Mucosa of descending colon (tissue), 3 donors: ENCODE measurements around the gene BPIFB4. TPM values are rescaled to one million over a fixed set of nuclear protein-coding genes. Genes with fewer than 3 reads are reported as not detected.

ENCODE experiments used
- ATAC-seq: fragments of 200-7000 bp; cut with Tn5 transposase; one replicate; pipeline ENCODE4 v1.9.1; 2020; ENCODE audit warnings: mild to moderate bottlenecking, moderate library complexity
- DNase-seq, 3 donors: peaks; one replicate each; pipeline ENCODE4 v3.0.0-alpha.2; 2020
- H3K36me3 ChIP-seq: fragments of 200-600 bp; one replicate; pipeline ENCODE4 v1.8.0; 2021; ENCODE audit warnings: low read depth, mild to moderate bottlenecking
- H3K4me1 ChIP-seq: fragments of 200-600 bp; one replicate; pipeline ENCODE4 v1.8.0; 2021; ENCODE audit warnings: low read depth, mild to moderate bottlenecking
- H3K4me3 ChIP-seq: fragments of 200-600 bp; one replicate; pipeline ENCODE4 v1.8.0; 2021; ENCODE audit warnings: mild to moderate bottlenecking
- H3K9me3 ChIP-seq: fragments of 200-600 bp; one replicate; pipeline ENCODE4 v1.8.0; 2021; ENCODE audit warnings: mild to moderate bottlenecking
- intact Hi-C, 2 donors: fragments of 100-400 bp; cut with DNase I in 1 of 2; cut with micrococcal nuclease in 1 of 2; formaldehyde crosslinking; loops; one replicate each; pipeline versions ENCODE4 v1.11.0 to v1.11.1; 2022; cut with DNase I, micrococcal nuclease
- long read RNA-seq, 2 donors: library from polyadenylated mRNA; unstranded; transcript quantifications; one replicate each; pipeline ENCODE4 v2.0.0, GENCODE V29; 2019 to 2021
- total RNA-seq, 3 donors: library from RNA; stranded (reverse); fragmentation: NEBNext Ultra II Directional in 2 of 3; extraction: Animal tissue kit (Norgen Biotek cat#: 25700) in 2 of 3; gene quantifications; one replicate each; pipeline versions ENCODE4 v1.2.1 to v1.2.4, GENCODE V29; 2021 to 2023
- TF ChIP-seq, protein P1 (sequence below): fragments of 200-600 bp; IDR thresholded peaks from one replicate; pipeline ENCODE4 v1.8.0; 2022; ENCODE audit warnings: antibody characterized with exemption, mild to moderate bottlenecking
- donor health status: DM: no; HTN: no; CAD: no; lungs with moderate emphysema.
- donor health status: DM: no; HTN: no; CAD: no.
- donor health status: DM: no; HTN: yes; CAD: no.

The BPIFB4 gene
- not detected for total RNA-seq
- long read RNA-seq, donor 1: 0 reads
- long read RNA-seq, donor 2: 0 reads

DNA sequence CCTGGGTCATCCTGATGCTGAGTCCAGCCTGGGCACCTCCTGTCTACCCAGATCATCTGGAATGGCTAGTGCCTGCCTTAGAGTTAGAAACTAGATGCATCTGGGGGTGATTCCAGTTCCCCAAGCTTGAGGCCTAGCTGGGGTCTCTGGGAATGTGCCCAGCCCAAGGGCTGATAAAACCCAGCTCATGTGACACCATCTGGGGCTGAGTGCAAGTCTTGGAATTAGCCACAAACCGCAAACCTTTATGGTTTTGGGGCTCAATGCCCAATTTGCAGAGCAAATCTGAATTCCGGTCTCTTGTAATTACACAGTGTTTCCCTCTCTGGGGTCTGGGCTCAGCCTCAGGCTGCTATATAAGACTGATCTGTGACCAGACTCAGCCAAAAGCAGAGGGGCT is at the start of gene BPIFB4:
Gene BPIFB4, plus strand, starts transcription at position 385 of the 400 bp plus-strand sequence. CDS start 1,884 bp downstream, outside the sequence.
- H3K9me3 ChIP-seq: no peaks in the 10 kb centered on the region
- TF ChIP-seq, protein P1, sequence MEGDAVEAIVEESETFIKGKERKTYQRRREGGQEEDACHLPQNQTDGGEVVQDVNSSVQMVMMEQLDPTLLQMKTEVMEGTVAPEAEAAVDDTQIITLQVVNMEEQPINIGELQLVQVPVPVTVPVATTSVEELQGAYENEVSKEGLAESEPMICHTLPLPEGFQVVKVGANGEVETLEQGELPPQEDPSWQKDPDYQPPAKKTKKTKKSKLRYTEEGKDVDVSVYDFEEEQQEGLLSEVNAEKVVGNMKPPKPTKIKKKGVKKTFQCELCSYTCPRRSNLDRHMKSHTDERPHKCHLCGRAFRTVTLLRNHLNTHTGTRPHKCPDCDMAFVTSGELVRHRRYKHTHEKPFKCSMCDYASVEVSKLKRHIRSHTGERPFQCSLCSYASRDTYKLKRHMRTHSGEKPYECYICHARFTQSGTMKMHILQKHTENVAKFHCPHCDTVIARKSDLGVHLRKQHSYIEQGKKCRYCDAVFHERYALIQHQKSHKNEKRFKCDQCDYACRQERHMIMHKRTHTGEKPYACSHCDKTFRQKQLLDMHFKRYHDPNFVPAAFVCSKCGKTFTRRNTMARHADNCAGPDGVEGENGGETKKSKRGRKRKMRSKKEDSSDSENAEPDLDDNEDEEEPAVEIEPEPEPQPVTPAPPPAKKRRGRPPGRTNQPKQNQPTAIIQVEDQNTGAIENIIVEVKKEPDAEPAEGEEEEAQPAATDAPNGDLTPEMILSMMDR: no peak
- no peak within 1 kb of the TSS for H3K4me3 ChIP-seq
- intact Hi-C loops: no loop called here
- DNase-seq (no peak), ATAC-seq (no peak)
- no peaks in the 10 kb centered on the region for H3K36me3 ChIP-seq
- no peaks in the 10 kb centered on the region for H3K4me1 ChIP-seq

DNA sequence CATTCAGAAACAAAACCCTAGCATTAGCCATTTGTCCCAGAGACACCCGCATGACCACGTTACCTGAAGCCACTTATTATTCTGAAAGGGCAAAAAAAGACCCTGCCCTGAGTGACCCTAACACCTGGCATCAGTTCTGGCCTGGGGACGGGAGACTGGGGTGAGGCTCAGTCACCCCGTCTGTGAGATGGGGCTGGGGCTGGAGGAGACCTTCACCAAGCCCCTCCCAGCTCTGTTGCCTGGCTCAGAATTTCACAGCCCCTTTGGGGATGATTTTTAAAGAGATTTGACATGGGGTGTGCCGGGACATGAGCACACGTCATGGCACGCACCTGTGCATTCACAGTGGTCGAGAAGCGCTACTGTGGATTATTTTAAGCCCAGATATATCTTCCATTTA is 49.4 kb upstream of the BPIFB4 start:
- Histone ChIP-seq H3K4me1 (no peaks in the 10 kb centered on the region), H3K36me3 (no peaks in the 10 kb centered on the region), H3K9me3 (no peaks in the 10 kb centered on the region), H3K4me3 (no peak overlapping the region)
- TF ChIP-seq, protein P1: no peak
- ATAC-seq: no peak
- intact Hi-C loops: no loop called here
- DNase-seq: no peak

DNA sequence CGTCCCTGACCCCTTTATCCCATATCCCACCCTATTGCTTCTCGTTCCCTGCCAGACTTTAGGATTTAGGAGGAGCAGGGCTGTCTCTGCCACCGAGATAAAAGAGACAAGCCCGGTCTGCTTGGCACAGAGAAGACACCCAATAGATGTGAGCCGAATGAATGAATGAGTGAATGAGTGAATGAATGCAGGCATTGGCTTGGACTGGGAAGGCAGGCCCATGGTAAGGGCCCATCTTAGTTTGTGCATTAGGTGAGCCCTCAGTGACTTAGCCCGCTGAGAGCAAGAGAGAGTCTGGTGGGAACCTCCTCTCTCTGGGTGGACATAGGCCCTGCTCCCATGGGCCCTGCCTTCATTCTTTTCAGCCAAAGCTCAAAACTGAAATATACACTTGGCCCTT is 48.9 kb upstream of the BPIFB4 start:
- Histone ChIP-seq H3K36me3 (no peaks in the 10 kb centered on the region), H3K4me3 (no peak overlapping the region), H3K4me1 (no peaks in the 10 kb centered on the region), H3K9me3 (no peaks in the 10 kb centered on the region)
- no peak for DNase-seq
- TF ChIP-seq, protein P1: no peak
- intact Hi-C loops: no loop called here
- ATAC-seq: no peak

DNA sequence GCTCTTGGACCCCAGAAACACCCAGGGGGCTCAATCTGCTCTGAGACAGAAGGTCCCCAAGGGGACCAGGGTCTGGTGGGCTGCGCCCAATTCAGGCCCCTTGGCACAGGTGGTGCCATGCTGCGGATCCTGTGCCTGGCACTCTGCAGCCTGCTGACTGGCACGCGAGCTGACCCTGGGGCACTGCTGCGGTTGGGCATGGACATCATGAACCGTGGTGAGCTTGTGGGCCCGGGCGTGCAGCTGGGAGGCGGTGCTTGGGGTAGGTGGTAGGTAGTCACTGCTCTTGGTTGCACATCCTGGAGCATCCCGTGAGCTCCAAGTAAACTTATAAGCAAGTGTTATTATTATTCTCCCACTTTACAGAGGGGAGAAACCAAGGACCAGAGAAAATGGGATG is 47.9 kb upstream of the BPIFB4 start, which contains the start of gene BPIFB6:
Gene BPIFB6, plus strand, starts transcription at position 118 of the 400 bp plus-strand sequence. Its CDS starts 0 bp downstream, at position 118.
- Histone ChIP-seq H3K4me1 (no peaks in the 10 kb centered on the region), H3K36me3 (no peaks in the 10 kb centered on the region), H3K9me3 (no peaks in the 10 kb centered on the region), H3K4me3 (no peak within 1 kb of the TSS)
- DNase-seq (no peak), ATAC-seq (no peak)
- intact Hi-C loops: no loop called here
- TF ChIP-seq, protein P1: no peak

DNA sequence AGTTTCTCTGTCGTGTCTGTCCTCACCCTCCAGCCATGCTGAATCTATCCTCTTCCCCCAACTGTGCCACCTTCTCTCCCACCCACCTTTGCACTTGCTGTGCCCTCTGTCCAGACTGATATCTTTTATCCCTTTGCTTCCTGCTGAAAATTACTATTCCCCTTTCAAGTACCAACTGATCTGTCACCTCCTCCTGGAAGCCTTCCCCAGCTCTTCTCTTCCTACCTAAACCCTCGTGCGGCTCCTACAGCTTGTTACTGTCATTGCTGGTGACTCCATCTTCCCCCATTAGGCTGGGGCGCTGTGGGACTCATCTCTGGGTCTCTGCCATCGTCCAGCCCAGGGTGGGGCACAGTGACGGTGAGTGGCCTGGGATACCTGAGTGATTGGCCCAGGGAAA is 46.9 kb upstream of the BPIFB4 start:
- no peaks in the 10 kb centered on the region for H3K36me3 ChIP-seq
- DNase-seq (no peak), ATAC-seq (no peak)
- TF ChIP-seq, protein P1: no peak
- H3K4me1 ChIP-seq: no peaks in the 10 kb centered on the region
- H3K9me3 ChIP-seq: no peaks in the 10 kb centered on the region
- intact Hi-C loops: no loop called here
- H3K4me3 ChIP-seq: no peak overlapping the region

DNA sequence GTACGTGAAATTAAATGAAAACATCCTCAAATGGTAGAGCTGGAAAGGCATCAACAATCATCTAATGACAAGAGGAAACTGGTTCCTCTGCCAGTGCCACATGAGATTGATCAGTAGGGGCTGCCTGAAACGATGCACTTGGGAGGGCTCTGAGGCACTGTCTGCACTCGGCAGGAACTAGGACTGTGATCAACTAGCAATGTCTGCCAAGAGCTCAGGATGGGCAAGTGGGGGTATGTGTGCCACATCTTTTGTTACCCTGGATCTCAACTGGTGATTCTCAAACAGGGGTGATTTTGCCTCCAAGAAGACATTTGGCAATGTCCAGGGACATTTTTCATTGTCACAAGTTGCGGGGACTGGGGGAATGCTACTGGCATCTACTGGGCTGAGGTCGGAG is 46.1 kb upstream of the BPIFB4 start:
- H3K9me3 ChIP-seq: no peaks in the 10 kb centered on the region
- no peaks in the 10 kb centered on the region for H3K36me3 ChIP-seq
- TF ChIP-seq, protein P1: no peak
- intact Hi-C loops: no loop called here
- H3K4me1 ChIP-seq: no peaks in the 10 kb centered on the region
- ATAC-seq (no peak), DNase-seq (no peak)
- H3K4me3 ChIP-seq: no peak overlapping the region
